GM19324 (cell line): Measurements from ENCODE around the gene ZNF488.

ENCODE experiments used
- ATAC-seq: cut with Tn5 transposase; IDR thresholded peaks from one replicate; pipeline ENCODE4 v1.9.1; 2021; ENCODE audit warnings: mild to moderate bottlenecking, moderate library complexity; ENCODE audit not compliant: unreplicated experiment, low FRiP score

Gene ZNF488

DNA sequence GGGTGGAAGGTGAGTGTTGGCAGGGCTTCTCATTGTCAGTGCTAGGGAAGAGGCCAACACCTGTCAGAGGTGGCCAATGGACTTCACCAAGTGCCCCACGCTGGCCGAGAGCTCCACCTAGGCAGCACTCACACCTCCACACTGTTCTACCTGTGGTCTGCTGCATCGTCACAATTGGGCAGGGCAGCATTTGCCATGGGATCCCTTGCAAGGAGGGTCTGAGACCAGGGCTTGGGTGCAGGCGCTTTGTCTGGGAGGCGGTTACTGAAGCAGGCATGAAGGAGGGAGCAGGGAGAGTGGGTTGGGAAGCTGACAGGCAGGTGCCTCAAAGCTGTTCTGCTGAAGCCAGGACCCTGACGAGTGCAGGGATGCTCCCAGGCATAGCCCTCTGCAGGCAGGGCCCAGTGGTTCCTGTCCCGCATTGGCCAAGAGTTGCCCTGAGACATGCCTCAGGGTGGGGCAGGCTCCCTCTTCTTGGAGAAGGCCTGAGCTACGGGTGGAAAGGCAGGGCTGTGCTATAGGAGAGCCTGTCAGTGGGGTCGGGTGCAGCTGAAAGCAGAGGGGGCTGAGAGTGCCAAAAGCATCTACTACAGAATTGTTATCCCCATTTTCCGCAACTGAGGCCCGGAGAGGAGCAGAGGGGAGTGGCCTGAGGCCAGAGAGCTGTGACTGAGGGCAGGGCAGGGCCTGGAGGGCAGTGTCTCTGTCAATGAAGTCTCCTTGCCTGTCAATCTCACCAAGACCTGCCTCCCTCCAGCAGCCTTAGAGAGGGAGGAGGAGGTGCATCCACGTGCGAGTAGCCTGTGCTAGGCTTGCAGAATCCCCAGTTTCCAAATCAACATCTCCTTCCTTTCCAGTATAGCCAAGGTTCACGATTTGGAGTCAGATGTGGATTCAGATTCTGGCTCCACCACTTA, 31.9 kb downstream of the ZNF488 start:
- no peak for ATAC-seq

GRCh38 chr10:47350671-47351640, 33.1 kb downstream of the ZNF488 start:
- no peak for ATAC-seq

- no peak for ATAC-seq
These were observed 34.1 kb downstream of the ZNF488 start for GRCh38 chr10:47349941-47350371.

GRCh38 chr10:47349516-47349915, 34.6 kb downstream of the ZNF488 start:
- no peak for ATAC-seq

DNA sequence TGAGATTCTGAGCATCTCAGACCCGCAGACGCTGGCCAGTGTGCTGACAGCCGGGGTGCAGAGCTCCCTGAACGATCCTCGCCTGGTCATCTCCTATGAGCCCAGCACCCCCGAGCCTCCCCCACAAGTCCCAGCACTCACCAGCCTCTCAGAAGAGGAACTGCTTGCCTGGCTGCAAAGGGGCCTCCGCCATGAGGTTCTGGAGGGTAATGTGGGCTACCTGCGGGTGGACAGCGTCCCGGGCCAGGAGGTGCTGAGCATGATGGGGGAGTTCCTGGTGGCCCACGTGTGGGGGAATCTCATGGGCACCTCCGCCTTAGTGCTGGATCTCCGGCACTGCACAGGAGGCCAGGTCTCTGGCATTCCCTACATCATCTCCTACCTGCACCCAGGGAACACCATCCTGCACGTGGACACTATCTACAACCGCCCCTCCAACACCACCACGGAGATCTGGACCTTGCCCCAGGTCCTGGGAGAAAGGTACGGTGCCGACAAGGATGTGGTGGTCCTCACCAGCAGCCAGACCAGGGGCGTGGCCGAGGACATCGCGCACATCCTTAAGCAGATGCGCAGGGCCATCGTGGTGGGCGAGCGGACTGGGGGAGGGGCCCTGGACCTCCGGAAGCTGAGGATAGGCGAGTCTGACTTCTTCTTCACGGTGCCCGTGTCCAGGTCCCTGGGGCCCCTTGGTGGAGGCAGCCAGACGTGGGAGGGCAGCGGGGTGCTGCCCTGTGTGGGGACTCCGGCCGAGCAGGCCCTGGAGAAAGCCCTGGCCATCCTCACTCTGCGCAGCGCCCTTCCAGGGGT, 35.2 kb downstream of the ZNF488 start:
- no peak for ATAC-seq

- no peak for ATAC-seq
These were observed 35.9 kb downstream of the ZNF488 start, which contains the start of gene RBP3 for GRCh38 chr10:47348138-47348651. RBP3 (plus strand) TSS chr10:47348363; CDS start chr10:47348485, 122 bp downstream.

- no peak for ATAC-seq
These were observed 36.8 kb downstream of the ZNF488 start for GRCh38 chr10:47347303-47347675.

GRCh38 chr10:47346581-47347302, 37.4 kb downstream of the ZNF488 start:
- no peak for ATAC-seq

DNA sequence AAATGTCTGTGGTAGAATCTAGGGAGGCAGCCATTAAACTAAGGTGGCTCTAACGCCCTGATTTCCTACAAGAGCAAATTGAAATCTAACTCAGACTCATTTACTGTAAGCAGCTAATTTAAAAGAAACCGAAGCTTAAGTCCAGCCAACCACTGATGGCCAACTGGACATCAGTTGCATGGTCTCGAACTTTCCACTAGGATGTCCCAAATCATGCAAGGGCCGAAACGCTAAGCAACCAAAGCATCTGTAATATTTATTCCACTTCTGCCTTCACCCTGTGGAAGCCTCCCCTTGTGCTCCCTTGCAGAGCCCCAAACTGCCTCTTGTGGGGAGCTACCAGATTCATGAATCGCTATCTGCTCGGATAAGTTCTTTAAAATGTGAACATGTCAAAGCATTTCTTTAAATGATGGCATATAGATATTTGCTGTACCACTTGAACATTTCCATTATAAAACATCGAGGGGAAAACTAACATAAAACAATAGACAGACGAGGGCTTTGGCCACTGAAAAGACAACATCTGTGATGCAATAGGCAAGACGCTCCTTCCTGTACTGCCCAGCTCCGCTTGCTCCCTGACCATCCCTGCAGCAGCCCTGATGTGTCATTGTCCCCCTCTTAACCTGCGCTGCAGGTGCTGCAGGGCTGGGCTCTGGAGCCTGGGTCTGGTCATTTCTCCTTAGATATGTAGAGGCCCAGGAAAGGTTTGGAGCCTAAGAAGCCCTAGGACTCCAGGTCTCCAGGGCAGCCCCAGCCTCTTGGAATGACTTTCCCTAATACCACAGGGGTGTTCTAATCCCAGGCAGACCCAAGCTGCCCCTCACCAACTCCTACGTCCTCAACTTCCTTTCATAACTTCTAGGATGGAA, 38.9 kb downstream of the ZNF488 start:
- ATAC-seq: no peak

DNA sequence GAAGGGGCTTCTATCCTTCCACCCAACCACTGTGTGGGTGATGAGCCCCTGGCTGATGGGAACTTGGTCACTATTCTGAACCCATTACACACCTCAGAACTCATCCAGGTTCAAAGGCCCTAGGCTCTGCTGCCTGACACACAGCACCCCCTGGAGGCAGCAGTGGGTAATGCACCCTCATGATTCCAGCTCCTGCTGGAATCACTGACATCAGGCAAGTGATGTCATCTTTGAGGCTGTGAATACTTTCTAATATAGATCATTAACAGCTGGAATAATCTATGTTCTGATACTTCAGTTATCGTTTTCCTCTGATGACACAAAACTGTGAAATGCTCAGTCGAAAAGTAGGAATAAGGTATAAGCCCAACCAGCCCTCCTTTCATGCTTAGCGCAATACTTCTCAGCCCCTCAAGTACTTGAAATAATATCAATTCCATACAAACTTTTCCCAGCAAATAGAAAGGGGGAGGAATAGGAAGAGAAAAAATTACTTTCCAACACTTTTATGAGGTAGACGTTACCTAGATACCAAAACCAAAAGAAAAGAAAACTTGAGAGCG, 43.4 kb downstream of the ZNF488 start:
- no peak for ATAC-seq

- no peak for ATAC-seq
These were observed 44.1 kb downstream of the ZNF488 start for GRCh38 chr10:47339759-47340607.

- ATAC-seq: no peak
These were observed 44.8 kb downstream of the ZNF488 start for GRCh38 chr10:47339186-47339735.

GRCh38 chr10:47337310-47337709, 46.8 kb downstream of the ZNF488 start:
- no peak for ATAC-seq

GRCh38 chr10:47336387-47337134, 47.5 kb downstream of the ZNF488 start:
- no peak for ATAC-seq

GRCh38 chr10:47335906-47336305, 48.2 kb downstream of the ZNF488 start:
- ATAC-seq: no peak
